ENCODE data around the gene RTN4RL1. TPM values are rescaled to one million over a fixed set of nuclear protein-coding genes. Genes with fewer than 3 reads are reported as not detected.

Gene RTN4RL1
- total and polyA plus RNA-seq, 2 of the 13 experiments (the other 11 are each of a cell fraction or from before 2014, with no cell fraction given) = 0.01 TPM; not detected in 1

DNA sequence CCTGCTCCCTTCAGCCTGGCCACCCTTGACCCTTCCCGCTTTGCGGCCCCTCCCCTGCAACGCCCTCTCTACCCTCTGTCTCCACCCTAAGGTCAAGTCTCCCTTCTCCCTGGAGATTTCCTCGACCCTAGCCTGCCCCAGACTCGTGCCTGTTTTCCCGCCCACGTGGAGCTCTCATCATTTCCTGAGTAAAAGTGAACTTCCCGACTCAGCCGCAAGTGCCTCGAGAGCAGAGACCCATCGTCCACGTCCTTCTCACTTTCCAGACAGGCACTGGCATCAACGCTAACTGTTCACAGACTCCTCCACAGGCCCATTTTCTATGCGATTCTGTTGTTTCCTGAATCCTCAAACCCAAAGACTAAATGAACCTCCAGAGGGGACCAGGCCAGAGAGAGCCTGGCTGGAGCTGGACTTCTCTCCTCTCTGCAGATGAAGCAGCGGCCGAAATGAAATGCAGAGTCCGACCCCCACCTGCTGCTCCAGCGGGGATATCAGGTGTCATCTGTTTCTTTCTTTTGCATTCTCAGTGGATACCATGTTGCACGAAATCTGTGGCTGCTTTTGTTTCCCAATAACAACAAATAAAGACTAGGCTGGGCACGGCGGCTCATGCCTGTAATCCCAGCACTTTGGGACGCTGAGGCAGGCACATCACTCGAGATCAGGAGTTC, 52.5 kb downstream of the RTN4RL1 start (continued):
- TF ChIP-seq ZNF558 (CRISPR knock-in tag; IDR thresholded peaks at IDR 0.05; ENCODE audit: borderline replicate concordance) = no peak
- TF ChIP-seq ZNF788 (CRISPR knock-in tag; IDR thresholded peaks at IDR 0.05; ENCODE audit: borderline replicate concordance) = no peak
- no peak for TF ChIP-seq KLF12 (CRISPR knock-in tag; IDR thresholded peaks at IDR 0.05; ENCODE audit: borderline replicate concordance)
- TF ChIP-seq, protein P1, sequence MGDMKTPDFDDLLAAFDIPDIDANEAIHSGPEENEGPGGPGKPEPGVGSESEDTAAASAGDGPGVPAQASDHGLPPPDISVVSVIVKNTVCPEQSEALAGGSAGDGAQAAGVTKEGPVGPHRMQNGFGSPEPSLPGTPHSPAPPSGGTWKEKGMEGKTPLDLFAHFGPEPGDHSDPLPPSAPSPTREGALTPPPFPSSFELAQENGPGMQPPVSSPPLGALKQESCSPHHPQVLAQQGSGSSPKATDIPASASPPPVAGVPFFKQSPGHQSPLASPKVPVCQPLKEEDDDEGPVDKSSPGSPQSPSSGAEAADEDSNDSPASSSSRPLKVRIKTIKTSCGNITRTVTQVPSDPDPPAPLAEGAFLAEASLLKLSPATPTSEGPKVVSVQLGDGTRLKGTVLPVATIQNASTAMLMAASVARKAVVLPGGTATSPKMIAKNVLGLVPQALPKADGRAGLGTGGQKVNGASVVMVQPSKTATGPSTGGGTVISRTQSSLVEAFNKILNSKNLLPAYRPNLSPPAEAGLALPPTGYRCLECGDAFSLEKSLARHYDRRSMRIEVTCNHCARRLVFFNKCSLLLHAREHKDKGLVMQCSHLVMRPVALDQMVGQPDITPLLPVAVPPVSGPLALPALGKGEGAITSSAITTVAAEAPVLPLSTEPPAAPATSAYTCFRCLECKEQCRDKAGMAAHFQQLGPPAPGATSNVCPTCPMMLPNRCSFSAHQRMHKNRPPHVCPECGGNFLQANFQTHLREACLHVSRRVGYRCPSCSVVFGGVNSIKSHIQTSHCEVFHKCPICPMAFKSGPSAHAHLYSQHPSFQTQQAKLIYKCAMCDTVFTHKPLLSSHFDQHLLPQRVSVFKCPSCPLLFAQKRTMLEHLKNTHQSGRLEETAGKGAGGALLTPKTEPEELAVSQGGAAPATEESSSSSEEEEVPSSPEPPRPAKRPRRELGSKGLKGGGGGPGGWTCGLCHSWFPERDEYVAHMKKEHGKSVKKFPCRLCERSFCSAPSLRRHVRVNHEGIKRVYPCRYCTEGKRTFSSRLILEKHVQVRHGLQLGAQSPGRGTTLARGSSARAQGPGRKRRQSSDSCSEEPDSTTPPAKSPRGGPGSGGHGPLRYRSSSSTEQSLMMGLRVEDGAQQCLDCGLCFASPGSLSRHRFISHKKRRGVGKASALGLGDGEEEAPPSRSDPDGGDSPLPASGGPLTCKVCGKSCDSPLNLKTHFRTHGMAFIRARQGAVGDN (CRISPR knock-in tag; IDR thresholded peaks at IDR 0.05) = peak; percentile 66
- TF ChIP-seq, protein P2, sequence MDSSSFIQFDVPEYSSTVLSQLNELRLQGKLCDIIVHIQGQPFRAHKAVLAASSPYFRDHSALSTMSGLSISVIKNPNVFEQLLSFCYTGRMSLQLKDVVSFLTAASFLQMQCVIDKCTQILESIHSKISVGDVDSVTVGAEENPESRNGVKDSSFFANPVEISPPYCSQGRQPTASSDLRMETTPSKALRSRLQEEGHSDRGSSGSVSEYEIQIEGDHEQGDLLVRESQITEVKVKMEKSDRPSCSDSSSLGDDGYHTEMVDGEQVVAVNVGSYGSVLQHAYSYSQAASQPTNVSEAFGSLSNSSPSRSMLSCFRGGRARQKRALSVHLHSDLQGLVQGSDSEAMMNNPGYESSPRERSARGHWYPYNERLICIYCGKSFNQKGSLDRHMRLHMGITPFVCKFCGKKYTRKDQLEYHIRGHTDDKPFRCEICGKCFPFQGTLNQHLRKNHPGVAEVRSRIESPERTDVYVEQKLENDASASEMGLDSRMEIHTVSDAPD (CRISPR knock-in tag; IDR thresholded peaks at IDR 0.05) = no peak
- TF ChIP-seq JARID2 (CRISPR knock-in tag; IDR thresholded peaks at IDR 0.05; ENCODE audit: insufficient replicate concordance) = no peak
- TF ChIP-seq, protein P3, sequence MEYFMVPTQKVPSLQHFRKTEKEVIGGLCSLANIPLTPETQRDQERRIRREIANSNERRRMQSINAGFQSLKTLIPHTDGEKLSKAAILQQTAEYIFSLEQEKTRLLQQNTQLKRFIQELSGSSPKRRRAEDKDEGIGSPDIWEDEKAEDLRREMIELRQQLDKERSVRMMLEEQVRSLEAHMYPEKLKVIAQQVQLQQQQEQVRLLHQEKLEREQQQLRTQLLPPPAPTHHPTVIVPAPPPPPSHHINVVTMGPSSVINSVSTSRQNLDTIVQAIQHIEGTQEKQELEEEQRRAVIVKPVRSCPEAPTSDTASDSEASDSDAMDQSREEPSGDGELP (IDR thresholded peaks at IDR 0.05; ENCODE audit: borderline replicate concordance, low read depth) = no peak
- TF ChIP-seq, protein P4, sequence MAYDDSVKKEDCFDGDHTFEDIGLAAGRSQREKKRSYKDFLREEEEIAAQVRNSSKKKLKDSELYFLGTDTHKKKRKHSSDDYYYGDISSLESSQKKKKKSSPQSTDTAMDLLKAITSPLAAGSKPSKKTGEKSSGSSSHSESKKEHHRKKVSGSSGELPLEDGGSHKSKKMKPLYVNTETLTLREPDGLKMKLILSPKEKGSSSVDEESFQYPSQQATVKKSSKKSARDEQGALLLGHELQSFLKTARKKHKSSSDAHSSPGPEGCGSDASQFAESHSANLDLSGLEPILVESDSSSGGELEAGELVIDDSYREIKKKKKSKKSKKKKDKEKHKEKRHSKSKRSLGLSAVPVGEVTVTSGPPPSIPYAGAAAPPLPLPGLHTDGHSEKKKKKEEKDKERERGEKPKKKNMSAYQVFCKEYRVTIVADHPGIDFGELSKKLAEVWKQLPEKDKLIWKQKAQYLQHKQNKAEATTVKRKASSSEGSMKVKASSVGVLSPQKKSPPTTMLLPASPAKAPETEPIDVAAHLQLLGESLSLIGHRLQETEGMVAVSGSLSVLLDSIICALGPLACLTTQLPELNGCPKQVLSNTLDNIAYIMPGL (CRISPR knock-in tag; IDR thresholded peaks at IDR 0.05; ENCODE audit: borderline replicate concordance in 1 of 2, low read depth in 1 of 2) = no peak
- TF ChIP-seq ZNF83 (CRISPR knock-in tag; IDR thresholded peaks at IDR 0.05; ENCODE audit: borderline replicate concordance) = no peak
- no peak for TF ChIP-seq ADNP (CRISPR knock-in tag; IDR thresholded peaks at IDR 0.05)
- TF ChIP-seq, protein P5, sequence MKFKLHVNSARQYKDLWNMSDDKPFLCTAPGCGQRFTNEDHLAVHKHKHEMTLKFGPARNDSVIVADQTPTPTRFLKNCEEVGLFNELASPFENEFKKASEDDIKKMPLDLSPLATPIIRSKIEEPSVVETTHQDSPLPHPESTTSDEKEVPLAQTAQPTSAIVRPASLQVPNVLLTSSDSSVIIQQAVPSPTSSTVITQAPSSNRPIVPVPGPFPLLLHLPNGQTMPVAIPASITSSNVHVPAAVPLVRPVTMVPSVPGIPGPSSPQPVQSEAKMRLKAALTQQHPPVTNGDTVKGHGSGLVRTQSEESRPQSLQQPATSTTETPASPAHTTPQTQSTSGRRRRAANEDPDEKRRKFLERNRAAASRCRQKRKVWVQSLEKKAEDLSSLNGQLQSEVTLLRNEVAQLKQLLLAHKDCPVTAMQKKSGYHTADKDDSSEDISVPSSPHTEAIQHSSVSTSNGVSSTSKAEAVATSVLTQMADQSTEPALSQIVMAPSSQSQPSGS (CRISPR knock-in tag; IDR thresholded peaks at IDR 0.05) = no peak
- TF ChIP-seq SAP130 (CRISPR knock-in tag; IDR thresholded peaks at IDR 0.05; ENCODE audit: low read depth) = no peak
- no peak for TF ChIP-seq ZNF180 (CRISPR knock-in tag; IDR thresholded peaks at IDR 0.05; ENCODE audit: borderline replicate concordance, low read depth)
- TF ChIP-seq KLF9 (CRISPR knock-in tag; IDR thresholded peaks at IDR 0.05; ENCODE audit: low read depth) = no peak
- no peak for TF ChIP-seq ZFP1 (CRISPR knock-in tag; IDR thresholded peaks at IDR 0.05)
- TF ChIP-seq, protein P6, sequence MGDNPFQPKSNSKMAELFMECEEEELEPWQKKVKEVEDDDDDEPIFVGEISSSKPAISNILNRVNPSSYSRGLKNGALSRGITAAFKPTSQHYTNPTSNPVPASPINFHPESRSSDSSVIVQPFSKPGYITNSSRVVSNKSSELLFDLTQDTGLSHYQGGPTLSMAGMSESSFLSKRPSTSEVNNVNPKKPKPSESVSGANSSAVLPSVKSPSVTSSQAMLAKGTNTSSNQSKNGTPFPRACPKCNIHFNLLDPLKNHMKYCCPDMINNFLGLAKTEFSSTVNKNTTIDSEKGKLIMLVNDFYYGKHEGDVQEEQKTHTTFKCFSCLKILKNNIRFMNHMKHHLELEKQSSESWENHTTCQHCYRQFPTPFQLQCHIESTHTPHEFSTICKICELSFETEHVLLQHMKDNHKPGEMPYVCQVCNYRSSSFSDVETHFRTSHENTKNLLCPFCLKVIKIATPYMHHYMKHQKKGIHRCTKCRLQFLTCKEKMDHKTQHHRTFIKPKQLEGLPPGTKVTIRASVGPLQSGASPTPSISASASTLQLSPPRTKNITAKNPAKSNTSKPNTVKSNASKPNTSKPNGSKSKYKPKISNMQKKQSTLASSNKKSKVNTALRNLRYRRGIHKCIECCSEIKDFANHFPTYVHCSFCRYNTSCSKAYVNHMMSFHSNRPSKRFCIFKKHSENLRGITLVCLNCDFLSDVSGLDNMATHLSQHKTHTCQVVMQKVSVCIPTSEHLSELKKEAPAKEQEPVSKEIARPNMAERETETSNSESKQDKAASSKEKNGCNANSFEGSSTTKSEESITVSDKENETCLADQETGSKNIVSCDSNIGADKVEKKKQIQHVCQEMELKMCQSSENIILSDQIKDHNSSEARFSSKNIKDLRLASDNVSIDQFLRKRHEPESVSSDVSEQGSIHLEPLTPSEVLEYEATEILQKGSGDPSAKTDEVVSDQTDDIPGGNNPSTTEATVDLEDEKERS (CRISPR knock-in tag; IDR thresholded peaks at IDR 0.05) = no peak

All from HepG2 (cell line).